Measurements from ENCODE around the gene TUBB3.

The TUBB3 gene

GRCh38 chr16:89949121-89949742, 26.1 kb downstream of the TUBB3 start:
- Histone ChIP-seq H2AFZ (ENCODE audit: low read depth, low read length) (no peak overlapping the region), H3K4me1 (ENCODE audit: insufficient read depth, low read length) (peaks cover 9% of the 10 kb centered on the region), H3K4me3 (ENCODE audit: low read length) (peak overlapping the region; percentile 63), H3K27me3 (ENCODE audit: insufficient read depth, low read length) (peaks cover 3% of the 10 kb centered on the region), H3K36me3 (ENCODE audit: insufficient read depth, low read length) (peaks cover 7% of the 10 kb centered on the region), H3K9me3 (ENCODE audit: low read length) (no peaks in the 10 kb centered on the region)

GRCh38 chr16:89949756-89950155, 26.6 kb downstream of the TUBB3 start:
- Histone ChIP-seq H3K4me3 (ENCODE audit: low read length) (peak overlapping the region; percentile 63), H3K9me3 (ENCODE audit: low read length) (no peaks in the 10 kb centered on the region), H2AFZ (ENCODE audit: low read depth, low read length) (no peak overlapping the region), H3K27me3 (ENCODE audit: insufficient read depth, low read length) (peaks cover 3% of the 10 kb centered on the region), H3K36me3 (ENCODE audit: insufficient read depth, low read length) (peaks cover 11% of the 10 kb centered on the region), H3K4me1 (ENCODE audit: insufficient read depth, low read length) (peaks cover 9% of the 10 kb centered on the region)

- Histone ChIP-seq H3K4me3 (ENCODE audit: low read length) (no peak overlapping the region), H3K27me3 (ENCODE audit: insufficient read depth, low read length) (peaks cover 3% of the 10 kb centered on the region), H3K36me3 (ENCODE audit: insufficient read depth, low read length) (peaks cover 17% of the 10 kb centered on the region), H2AFZ (ENCODE audit: low read depth, low read length) (no peak overlapping the region), H3K4me1 (ENCODE audit: insufficient read depth, low read length) (peaks cover 9% of the 10 kb centered on the region), H3K9me3 (ENCODE audit: low read length) (no peaks in the 10 kb centered on the region)
Measured at GRCh38 chr16:89951509-89951908, 28.4 kb downstream of the TUBB3 start.

- peaks cover 9% of the 10 kb centered on the region for H3K4me1 ChIP-seq (ENCODE audit: insufficient read depth, low read length)
- H3K9me3 ChIP-seq (ENCODE audit: low read length) = no peaks in the 10 kb centered on the region
- peaks cover 22% of the 10 kb centered on the region for H3K36me3 ChIP-seq (ENCODE audit: insufficient read depth, low read length)
Measured at GRCh38 chr16:89952049-89952448, 28.9 kb downstream of the TUBB3 start.

GRCh38 chr16:89952551-89952950, 29.4 kb downstream of the TUBB3 start:
- no peak overlapping the region for H2AFZ ChIP-seq (ENCODE audit: low read depth, low read length)
- peaks cover 7% of the 10 kb centered on the region for H3K4me1 ChIP-seq (ENCODE audit: insufficient read depth, low read length)
- H3K4me3 ChIP-seq (ENCODE audit: low read length) = no peak overlapping the region
- no peaks in the 10 kb centered on the region for H3K9me3 ChIP-seq (ENCODE audit: low read length)
- H3K36me3 ChIP-seq (ENCODE audit: insufficient read depth, low read length) = peaks cover 27% of the 10 kb centered on the region
- no peaks in the 10 kb centered on the region for H3K27me3 ChIP-seq (ENCODE audit: insufficient read depth, low read length)

More at GRCh38 chr16:89952049-89952448, 28.9 kb downstream of the TUBB3 start:
- Histone ChIP-seq H3K4me3 (ENCODE audit: low read length) (no peak overlapping the region), H3K27me3 (ENCODE audit: insufficient read depth, low read length) (peaks cover 2% of the 10 kb centered on the region), H2AFZ (ENCODE audit: low read depth, low read length) (no peak overlapping the region)

GRCh38 chr16:89953671-89954406, 30.7 kb downstream of the TUBB3 start:
- no peaks in the 10 kb centered on the region for H3K9me3 ChIP-seq (ENCODE audit: low read length)
- H3K4me3 ChIP-seq (ENCODE audit: low read length) = no peak overlapping the region
- peaks cover 3% of the 10 kb centered on the region for H3K4me1 ChIP-seq (ENCODE audit: insufficient read depth, low read length)
- H3K27me3 ChIP-seq (ENCODE audit: insufficient read depth, low read length) = no peaks in the 10 kb centered on the region
- H3K36me3 ChIP-seq (ENCODE audit: insufficient read depth, low read length) = peaks cover 38% of the 10 kb centered on the region
- no peak overlapping the region for H2AFZ ChIP-seq (ENCODE audit: low read depth, low read length)

- peaks cover 43% of the 10 kb centered on the region for H3K36me3 ChIP-seq (ENCODE audit: insufficient read depth, low read length)
- H3K27me3 ChIP-seq (ENCODE audit: insufficient read depth, low read length) = no peaks in the 10 kb centered on the region
Measured at GRCh38 chr16:89954462-89954861, 31.3 kb downstream of the TUBB3 start.

GRCh38 chr16:89955001-89955685, 32.0 kb downstream of the TUBB3 start:
- Histone ChIP-seq H3K36me3 (ENCODE audit: insufficient read depth, low read length) (peaks cover 48% of the 10 kb centered on the region), H3K4me3 (ENCODE audit: low read length) (no peak overlapping the region), H3K9me3 (ENCODE audit: low read length) (no peaks in the 10 kb centered on the region), H2AFZ (ENCODE audit: low read depth, low read length) (no peak overlapping the region), H3K27me3 (ENCODE audit: insufficient read depth, low read length) (no peaks in the 10 kb centered on the region), H3K4me1 (ENCODE audit: insufficient read depth, low read length) (no peaks in the 10 kb centered on the region)

More at GRCh38 chr16:89954462-89954861, 31.3 kb downstream of the TUBB3 start:
- H2AFZ ChIP-seq (ENCODE audit: low read depth, low read length) = no peak overlapping the region
- H3K4me1 ChIP-seq (ENCODE audit: insufficient read depth, low read length) = peaks cover under 1% of the 10 kb centered on the region
- no peaks in the 10 kb centered on the region for H3K9me3 ChIP-seq (ENCODE audit: low read length)
- no peak overlapping the region for H3K4me3 ChIP-seq (ENCODE audit: low read length)

GRCh38 chr16:89956505-89957215, 33.5 kb downstream of the TUBB3 start:
- peaks cover 53% of the 10 kb centered on the region for H3K36me3 ChIP-seq (ENCODE audit: insufficient read depth, low read length)

GRCh38 chr16:89957216-89957785, 34.2 kb downstream of the TUBB3 start:
- no peaks in the 10 kb centered on the region for H3K4me1 ChIP-seq (ENCODE audit: insufficient read depth, low read length)
- H3K9me3 ChIP-seq (ENCODE audit: low read length) = no peaks in the 10 kb centered on the region
- peaks cover 51% of the 10 kb centered on the region for H3K36me3 ChIP-seq (ENCODE audit: insufficient read depth, low read length)
- H3K27me3 ChIP-seq (ENCODE audit: insufficient read depth, low read length) = no peaks in the 10 kb centered on the region
- H3K4me3 ChIP-seq (ENCODE audit: low read length) = no peak overlapping the region
- H2AFZ ChIP-seq (ENCODE audit: low read depth, low read length) = no peak overlapping the region

More at GRCh38 chr16:89956505-89957215, 33.5 kb downstream of the TUBB3 start:
- H3K27me3 ChIP-seq (ENCODE audit: insufficient read depth, low read length) = no peaks in the 10 kb centered on the region
- H3K4me1 ChIP-seq (ENCODE audit: insufficient read depth, low read length) = no peaks in the 10 kb centered on the region
- no peak overlapping the region for H2AFZ ChIP-seq (ENCODE audit: low read depth, low read length)
- no peaks in the 10 kb centered on the region for H3K9me3 ChIP-seq (ENCODE audit: low read length)
- H3K4me3 ChIP-seq (ENCODE audit: low read length) = no peak overlapping the region

- Histone ChIP-seq H2AFZ (ENCODE audit: low read depth, low read length) (no peak overlapping the region), H3K4me3 (ENCODE audit: low read length) (no peak overlapping the region), H3K4me1 (ENCODE audit: insufficient read depth, low read length) (no peaks in the 10 kb centered on the region), H3K36me3 (ENCODE audit: insufficient read depth, low read length) (peaks cover 48% of the 10 kb centered on the region), H3K27me3 (ENCODE audit: insufficient read depth, low read length) (no peaks in the 10 kb centered on the region), H3K9me3 (ENCODE audit: low read length) (no peaks in the 10 kb centered on the region)
Measured at GRCh38 chr16:89958068-89958467, 34.9 kb downstream of the TUBB3 start.

- Histone ChIP-seq H3K4me1 (ENCODE audit: insufficient read depth, low read length) (no peaks in the 10 kb centered on the region), H3K4me3 (ENCODE audit: low read length) (no peak overlapping the region), H2AFZ (ENCODE audit: low read depth, low read length) (no peak overlapping the region), H3K36me3 (ENCODE audit: insufficient read depth, low read length) (peaks cover 53% of the 10 kb centered on the region), H3K27me3 (ENCODE audit: insufficient read depth, low read length) (no peaks in the 10 kb centered on the region), H3K9me3 (ENCODE audit: low read length) (no peaks in the 10 kb centered on the region)
Measured at GRCh38 chr16:89958596-89958995, 35.5 kb downstream of the TUBB3 start.
